Hepatocyte (in vitro differentiated cells): ENCODE measurements around the gene NOL3. TPM values are rescaled to one million over a fixed set of nuclear protein-coding genes. Genes with fewer than 3 reads are reported as not detected.

ENCODE experiments used
- DNase-seq: peaks from one replicate; pipeline ENCODE4 v3.0.0-alpha.2; 2016; ENCODE audit warnings: low spot score
- H2AFZ ChIP-seq: fragments of 200-600 bp; sonication (generic); 2 replicates; pipeline ENCODE4 v1.6.0; 2016; ENCODE audit warnings: antibody characterized with exemption, mild to moderate bottlenecking
- H3K27ac ChIP-seq: fragments of 200-600 bp; sonication (generic); 2 replicates; pipeline ENCODE4 v1.5.1; 2016; ENCODE audit warnings: mild to moderate bottlenecking
- H3K27me3 ChIP-seq: fragments of 200-600 bp; sonication (generic); 2 replicates; pipeline ENCODE4 v1.6.1; 2016
- H3K36me3 ChIP-seq: fragments of 200-600 bp; sonication (generic); replicated peaks from 2 replicates; pipeline ENCODE4 v1.5.1; 2016; ENCODE audit warnings: low read depth; ENCODE audit not compliant: insufficient read depth
- H3K4me1 ChIP-seq: fragments of 200-600 bp; sonication (generic); 2 replicates; pipeline ENCODE4 v1.5.1; 2016; ENCODE audit warnings: mild to moderate bottlenecking, moderate library complexity; ENCODE audit not compliant: insufficient read depth
- H3K4me2 ChIP-seq: fragments of 200-600 bp; sonication (generic); 2 replicates; pipeline ENCODE4 v1.6.0; 2016
- H3K4me3 ChIP-seq: fragments of 200-600 bp; sonication (generic); 2 replicates; pipeline ENCODE4 v1.5.1; 2016; ENCODE audit warnings: mild to moderate bottlenecking
- H3K79me2 ChIP-seq: fragments of 200-600 bp; sonication (generic); 2 replicates; pipeline ENCODE4 v1.6.0; 2017; ENCODE audit warnings: mild to moderate bottlenecking
- H3K9me2 ChIP-seq: fragments of 200-600 bp; sonication (generic); replicated peaks from 2 replicates; pipeline ENCODE4 v1.6.0; 2017; ENCODE audit warnings: mild to moderate bottlenecking; ENCODE audit not compliant: insufficient read depth
- H3K9me3 ChIP-seq: fragments of 200-600 bp; sonication (generic); 2 replicates; pipeline ENCODE4 v1.5.1; 2016; ENCODE audit warnings: low read depth, mild to moderate bottlenecking
- H4K20me1 ChIP-seq: fragments of 200-600 bp; sonication (generic); 2 replicates; pipeline ENCODE4 v1.6.0; 2016; ENCODE audit warnings: mild to moderate bottlenecking; ENCODE audit not compliant: insufficient read depth, poor library complexity, severe bottlenecking
- CTCF ChIP-seq: fragments of 200-600 bp; sonication (generic); IDR thresholded peaks from 2 replicates; pipeline ENCODE4 v1.5.1; 2016; ENCODE audit warnings: antibody characterized with exemption, mild to moderate bottlenecking; ENCODE audit not compliant: poor library complexity
- EZH2 ChIP-seq: fragments of 200-600 bp; sonication (generic); IDR thresholded peaks from 2 replicates; pipeline ENCODE4 v1.6.1; 2016; ENCODE audit warnings: antibody characterized with exemption, mild to moderate bottlenecking, borderline replicate concordance
- EZH2phosphoT487 ChIP-seq: fragments of 200-600 bp; sonication (generic); IDR thresholded peaks from one replicate; pipeline ENCODE4 v1.6.1; 2018; ENCODE audit warnings: antibody characterized with exemption, mild to moderate bottlenecking, low read depth, moderate library complexity; ENCODE audit not compliant: unreplicated experiment, severe bottlenecking
- WGBS: methylation state at CpG from one replicate; pipeline ENCODE4 v1.1.6; 2016; ENCODE audit warnings: low lambda C conversion rate; ENCODE audit errors: missing lambda C conversion rate; 5-methylcytosine and 5-hydroxymethylcytosine counted together
- polyA plus RNA-seq: library from polyadenylated mRNA; unstranded; fragments of >200 nt; fragmentation: Nextera tagmentation; extraction: Ambion mirVana; gene quantifications from 2 replicates; pipeline ENCODE4 v1.2.1, GENCODE V29; 2016
- total RNA-seq: library from RNA; depleted of rRNA; stranded (reverse); fragments of >200 nt; gene quantifications from 2 replicates; pipeline ENCODE4 v1.2.3, GENCODE V29; 2014

Gene NOL3
- total and polyA plus RNA-seq, 2 experiments from 2014 or later: 9.3 to 10.9 TPM

- no peaks in the 10 kb centered on the region for H3K27me3 ChIP-seq
- TF ChIP-seq EZH2phosphoT487 (no peak), CTCF (no peak), EZH2 (no peak)
- peaks cover 5% of the 10 kb centered on the region for H3K4me1 ChIP-seq
- no peaks in the 10 kb centered on the region for H3K9me2 ChIP-seq
- H3K4me2 ChIP-seq: peak overlapping the region; percentile 86
- H3K27ac ChIP-seq: no peak overlapping the region
- 36% methylated on average over 18 of the region's 22 CpGs for WGBS
- no peak for DNase-seq
- no peaks in the 10 kb centered on the region for H4K20me1 ChIP-seq
- H2AFZ ChIP-seq: no peak overlapping the region
- no peaks in the 10 kb centered on the region for H3K9me3 ChIP-seq
- no peak overlapping the region for H3K4me3 ChIP-seq
- H3K36me3 ChIP-seq: no peaks in the 10 kb centered on the region
- H3K79me2 ChIP-seq: no peaks in the 10 kb centered on the region
These were observed 29.5 kb downstream of the NOL3 start for GRCh38 chr16:67199808-67200198.

- Histone ChIP-seq H3K9me2 (no peaks in the 10 kb centered on the region), H3K4me3 (no peak overlapping the region), H3K9me3 (no peaks in the 10 kb centered on the region), H3K27ac (no peak overlapping the region), H2AFZ (no peak overlapping the region), H3K4me2 (peak overlapping the region; percentile 86), H3K4me1 (peaks cover 5% of the 10 kb centered on the region), H3K79me2 (no peaks in the 10 kb centered on the region), H3K36me3 (no peaks in the 10 kb centered on the region), H3K27me3 (no peaks in the 10 kb centered on the region), H4K20me1 (no peaks in the 10 kb centered on the region)
- no peak for TF ChIP-seq CTCF
- TF ChIP-seq EZH2: no peak
- no peak for TF ChIP-seq EZH2phosphoT487
- WGBS: 96% methylated on average over 7 of the region's 8 CpGs
- no peak for DNase-seq
These were observed 30.2 kb downstream of the NOL3 start for GRCh38 chr16:67200491-67200890.

- no peaks in the 10 kb centered on the region for H3K79me2 ChIP-seq
These were observed 31.3 kb downstream of the NOL3 start for GRCh38 chr16:67201411-67202345.

More at GRCh38 chr16:67201411-67202345, 31.3 kb downstream of the NOL3 start:
- Histone ChIP-seq H3K27me3 (no peaks in the 10 kb centered on the region), H3K36me3 (no peaks in the 10 kb centered on the region), H3K27ac (no peak overlapping the region), H3K4me2 (no peak overlapping the region), H4K20me1 (no peaks in the 10 kb centered on the region), H3K4me1 (peaks cover 5% of the 10 kb centered on the region), H3K4me3 (no peak overlapping the region), H3K9me3 (no peaks in the 10 kb centered on the region), H3K9me2 (no peaks in the 10 kb centered on the region), H2AFZ (no peak overlapping the region)
- TF ChIP-seq EZH2 (no peak), CTCF (no peak), EZH2phosphoT487 (no peak)
- no peak for DNase-seq
- WGBS: 96% methylated on average over 40 of the region's 40 CpGs
